GM21576 (cell line): ENCODE data around the gene AIF1L.
"Not testable (repeated sequence)": the region's sequence is repeated elsewhere in the genome, so short reads cannot be mapped to it uniquely, and the experiment has no call there.

ENCODE experiments used
- ATAC-seq: cut with Tn5 transposase; IDR thresholded peaks from one replicate; pipeline ENCODE4 v1.9.1; 2021; ENCODE audit warnings: mild to moderate bottlenecking, moderate library complexity; ENCODE audit not compliant: unreplicated experiment

The AIF1L gene

GRCh38 chr9:131117762-131118145, 21.4 kb downstream of the AIF1L start:
- no peak for ATAC-seq

- ATAC-seq, result no peak
These were observed 23.3 kb downstream of the AIF1L start for GRCh38 chr9:131119600-131119999.

- ATAC-seq, result no peak
These were observed 24.4 kb downstream of the AIF1L start for GRCh38 chr9:131120620-131121228.

GRCh38 chr9:131121346-131121745, 25.0 kb downstream of the AIF1L start:
- ATAC-seq, result no peak

DNA sequence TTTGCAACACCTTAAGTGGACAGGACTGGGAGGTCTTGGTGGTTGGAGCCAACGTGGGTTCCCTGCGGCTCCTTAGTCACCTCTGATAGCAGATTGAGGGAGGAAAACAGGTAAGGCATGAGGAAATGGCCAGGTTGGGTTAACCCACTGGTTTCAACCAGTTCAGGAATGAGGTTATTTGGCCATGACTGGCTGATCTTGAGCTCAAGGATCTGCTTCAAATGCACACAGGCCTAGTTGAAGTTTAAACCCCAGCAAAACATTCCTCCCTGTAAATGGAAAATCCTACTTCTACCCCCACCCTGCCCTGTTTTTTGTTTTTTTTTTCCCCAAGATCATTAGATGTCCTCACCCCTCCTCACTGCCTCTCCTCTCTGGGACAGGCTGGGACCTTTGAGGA, 25.8 kb downstream of the AIF1L start:
- no peak for ATAC-seq

DNA sequence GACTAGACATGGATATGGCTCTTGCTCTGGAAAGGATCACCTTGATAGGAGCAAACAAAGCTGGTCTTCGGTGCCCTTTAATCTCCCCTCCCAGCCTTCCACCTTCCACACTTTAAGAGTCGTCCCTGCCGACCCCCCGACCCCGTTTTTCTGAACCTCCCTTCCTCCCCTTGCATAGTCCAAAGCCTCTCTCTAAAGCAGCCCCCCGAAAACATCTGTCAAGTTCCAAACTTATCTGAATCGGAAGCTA, 28.6 kb downstream of the AIF1L start:
- ATAC-seq, result no peak

GRCh38 chr9:131125288-131126058, 29.1 kb downstream of the AIF1L start, which contains the start of gene NUP214:
Gene NUP214 (plus strand): TSS chr9:131125586. CDS start chr9:131125705, 119 bp downstream.
- peak; percentile 93 for ATAC-seq

GRCh38 chr9:131126059-131126426, 29.7 kb downstream of the AIF1L start:
- ATAC-seq, result no peak

GRCh38 chr9:131129183-131129582, 32.9 kb downstream of the AIF1L start:
- no peak for ATAC-seq

DNA sequence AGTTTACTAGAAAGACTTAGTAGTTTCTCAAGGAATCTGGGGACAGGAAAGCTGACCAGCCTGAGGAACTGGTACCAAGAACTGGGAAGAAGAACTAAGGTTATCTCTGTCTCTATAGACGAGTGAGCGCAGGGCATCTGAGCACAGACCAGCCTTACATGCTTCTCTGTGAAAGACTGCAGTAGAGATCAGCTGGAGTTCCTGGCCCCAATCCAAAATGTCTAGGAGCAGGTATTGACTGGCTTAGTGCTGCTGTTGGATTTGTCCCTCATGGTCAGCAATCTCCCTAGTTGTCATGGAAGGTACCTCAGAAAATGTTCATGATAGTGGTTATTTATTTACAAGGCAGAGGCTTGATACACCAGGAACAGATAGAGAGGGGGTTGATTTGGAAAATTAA, 42.3 kb downstream of the AIF1L start:
- ATAC-seq, result no peak

DNA sequence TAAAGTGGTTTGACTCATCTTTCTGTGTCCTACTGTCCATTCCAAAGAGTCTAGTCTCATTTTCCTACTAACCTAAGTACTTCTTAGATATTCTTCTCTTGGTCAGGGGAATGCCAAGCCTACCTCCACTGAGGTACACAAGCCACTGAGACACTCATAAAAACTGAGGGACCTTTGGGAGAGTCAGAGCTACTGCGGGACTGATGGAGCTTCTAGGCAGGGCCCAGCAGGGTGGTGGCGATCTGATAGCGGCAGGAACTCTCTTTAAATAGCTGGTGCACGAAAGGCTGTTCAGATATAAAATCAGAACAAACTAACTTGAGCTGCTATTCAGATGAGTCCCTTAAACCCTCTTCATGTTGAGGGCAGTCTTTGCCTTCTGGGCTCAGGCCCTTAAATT, 43.8 kb downstream of the AIF1L start:
- no peak for ATAC-seq

DNA sequence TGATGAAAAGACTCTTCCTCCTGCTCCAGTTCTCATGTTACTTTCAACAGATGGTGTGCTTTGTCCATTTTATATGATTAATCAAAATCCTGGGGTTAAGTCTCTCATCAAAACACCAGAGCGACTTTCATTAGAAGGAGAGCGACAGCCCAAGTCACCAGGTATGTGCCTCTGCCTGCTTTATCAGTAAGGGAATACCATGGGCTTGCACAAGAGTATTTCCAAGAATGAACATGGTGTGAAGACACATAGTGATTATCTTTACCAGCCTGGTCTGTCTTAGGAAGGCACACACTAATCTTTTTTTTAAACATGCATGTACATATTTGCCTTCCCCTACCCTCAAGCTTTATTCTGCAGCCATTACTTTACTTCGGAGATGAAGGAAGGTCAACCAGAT, 44.2 kb downstream of the AIF1L start:
- ATAC-seq, result no peak

GRCh38 chr9:131142160-131142559, 45.8 kb downstream of the AIF1L start:
- ATAC-seq, result no peak

GRCh38 chr9:131144201-131144600, 47.9 kb downstream of the AIF1L start:
- no peak for ATAC-seq

DNA sequence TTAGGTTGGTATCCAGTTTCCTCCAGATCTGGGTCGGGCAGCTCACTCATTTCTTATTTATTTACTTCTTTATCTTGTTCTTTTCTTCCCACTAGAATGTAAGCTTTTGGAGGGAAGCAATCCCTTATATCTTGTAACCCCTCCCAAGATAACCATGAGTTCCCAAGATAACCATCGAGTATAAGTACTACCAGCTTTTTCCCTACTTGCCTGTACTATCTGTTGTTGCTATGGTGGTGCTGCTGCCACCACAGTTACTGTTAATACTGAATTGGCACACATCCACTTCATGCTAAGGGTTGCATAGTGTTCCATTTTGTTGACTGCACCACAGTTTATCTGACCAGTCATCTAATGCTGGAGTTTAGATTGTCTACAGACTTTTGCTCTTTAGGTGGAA, 48.9 kb downstream of the AIF1L start:
- no peak for ATAC-seq

DNA sequence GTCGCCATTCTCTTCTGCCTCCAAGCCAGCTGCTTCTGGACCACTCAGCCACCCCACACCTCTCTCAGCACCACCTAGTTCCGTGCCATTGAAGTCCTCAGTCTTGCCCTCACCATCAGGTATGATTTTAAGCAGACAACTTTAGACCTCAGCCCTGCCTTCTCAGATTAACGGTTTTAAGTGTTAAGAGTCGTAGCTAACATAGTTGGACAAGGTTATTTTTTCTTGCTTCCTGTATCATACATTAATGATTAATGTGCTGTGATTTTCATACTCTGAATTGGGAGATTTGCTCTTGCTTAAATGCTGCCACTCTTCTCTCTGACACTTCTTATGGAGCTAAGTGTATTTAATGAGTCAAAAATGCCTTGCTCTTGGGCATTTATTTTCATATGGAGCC, 49.9 kb downstream of the AIF1L start:
- no peak for ATAC-seq

DNA sequence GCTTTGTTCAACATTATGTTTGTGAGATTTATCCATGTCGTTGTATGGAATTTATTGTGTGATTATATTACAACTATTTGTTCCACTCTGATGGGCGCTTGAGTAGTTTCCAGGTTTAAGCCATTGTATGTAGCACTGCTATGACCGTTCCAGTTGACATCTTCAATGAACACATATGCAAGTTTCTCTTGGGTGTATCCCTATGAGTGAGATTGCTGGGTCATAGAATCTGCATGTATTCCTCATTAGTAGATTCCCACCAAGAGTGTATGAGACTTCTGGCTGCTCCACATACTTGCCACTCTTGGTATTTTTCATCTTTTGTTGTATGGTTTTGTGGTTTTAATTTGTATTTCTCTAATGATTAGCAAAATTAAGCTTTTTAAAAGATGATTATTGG, 51.9 kb downstream of the AIF1L start:
- no peak for ATAC-seq

DNA sequence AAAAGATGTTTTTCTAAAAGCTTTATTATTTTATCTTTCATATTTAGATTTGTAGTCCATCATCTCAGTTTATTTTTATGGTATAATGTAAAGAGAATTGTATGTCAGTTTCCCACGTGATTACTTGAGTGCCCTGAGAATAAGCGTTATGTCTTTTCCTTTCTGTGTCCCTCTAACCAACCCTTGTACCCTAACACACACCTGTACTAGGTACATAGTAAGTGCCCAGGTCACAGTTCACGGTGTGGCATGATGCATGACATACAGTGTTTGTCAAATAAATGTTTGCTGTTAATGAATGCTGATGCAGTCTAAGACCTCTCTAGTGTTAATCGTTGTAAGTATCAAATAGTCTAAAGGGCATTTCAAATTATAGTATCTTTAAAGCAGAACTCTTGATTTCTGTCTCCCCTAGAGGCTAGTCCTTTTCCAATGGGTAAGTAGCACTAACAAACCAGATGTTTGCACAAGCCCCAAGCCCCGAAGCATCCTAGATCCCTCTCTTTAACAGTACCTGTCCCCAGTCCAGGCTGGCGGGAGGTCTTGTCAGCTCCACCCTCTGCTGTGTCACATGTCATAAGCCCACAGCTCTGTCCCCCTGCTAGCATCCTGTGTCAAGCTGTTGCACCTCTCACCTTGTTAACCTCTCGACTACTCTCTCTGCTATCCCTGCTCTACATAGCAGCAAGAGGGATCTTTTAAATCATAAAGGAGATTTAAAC, 52.8 kb downstream of the AIF1L start:
- no peak for ATAC-seq

- no peak for ATAC-seq
These were observed 53.3 kb downstream of the AIF1L start for GRCh38 chr9:131149688-131150053.

GRCh38 chr9:131153595-131153994, 57.3 kb downstream of the AIF1L start:
- no peak for ATAC-seq

DNA sequence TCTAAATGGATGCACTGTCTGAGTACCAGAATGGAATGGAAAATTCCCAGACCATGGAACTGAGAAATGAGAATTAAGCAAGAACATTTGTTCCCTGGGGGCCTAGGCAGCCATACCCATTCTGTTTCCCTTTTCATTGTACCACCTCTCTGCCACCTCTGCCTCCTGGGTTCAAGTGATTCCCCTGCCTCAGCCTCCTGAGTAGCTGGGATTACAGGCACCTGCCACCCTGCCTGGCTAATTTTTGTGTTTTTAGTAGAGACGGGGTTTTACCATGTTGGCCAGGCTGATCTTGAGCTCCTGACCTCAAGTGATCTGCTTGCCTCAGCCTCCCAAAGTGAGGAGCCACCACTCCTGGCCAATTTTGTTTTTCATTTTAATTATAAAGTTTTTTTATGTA, 62.3 kb downstream of the AIF1L start:
- ATAC-seq, result not testable (repeated sequence)

- no peak for ATAC-seq
These were observed 64.2 kb downstream of the AIF1L start for GRCh38 chr9:131160416-131161112.
